HUES48 (cell line): ENCODE data around the gene PRR33.

Experiments used
- H3K27ac ChIP-seq: one replicate; pipeline ENCODE4 v1.7.0; 2013; ENCODE audit warnings: low read depth, low read length, inconsistent platforms
- H3K27me3 ChIP-seq: 2 replicates; pipeline ENCODE4 v1.6.1; 2013; ENCODE audit warnings: mild to moderate bottlenecking, low read length; ENCODE audit not compliant: control insufficient read depth, insufficient read depth
- H3K36me3 ChIP-seq: 2 replicates; pipeline ENCODE4 v1.6.1; 2013; ENCODE audit warnings: low read length; ENCODE audit not compliant: control insufficient read depth, insufficient read depth
- H3K4me1 ChIP-seq: 2 replicates; pipeline ENCODE4 v1.6.1; 2013; ENCODE audit warnings: mild to moderate bottlenecking, low read length; ENCODE audit not compliant: control insufficient read depth, insufficient read depth
- H3K4me3 ChIP-seq: 2 replicates; pipeline ENCODE4 v1.5.1; 2013; ENCODE audit warnings: mild to moderate bottlenecking, low read depth, low read length
- H3K9ac ChIP-seq: 2 replicates; pipeline ENCODE4 v1.6.1; 2013; ENCODE audit warnings: mild to moderate bottlenecking, low read depth, low read length, moderate library complexity
- H3K9me3 ChIP-seq: 2 replicates; pipeline ENCODE4 v1.6.1; 2013; ENCODE audit warnings: low read length; ENCODE audit not compliant: control insufficient read depth, insufficient read depth

The PRR33 gene

GRCh38 chr11:1927026-1927847 is 35.5 kb upstream of the PRR33 start:
- H3K27ac ChIP-seq, result no peak overlapping the region
- H3K9ac ChIP-seq, result no peak overlapping the region
- H3K27me3 ChIP-seq, result no peaks in the 10 kb centered on the region
- no peaks in the 10 kb centered on the region for H3K36me3 ChIP-seq
- no peaks in the 10 kb centered on the region for H3K4me1 ChIP-seq
- H3K9me3 ChIP-seq, result no peaks in the 10 kb centered on the region
- H3K4me3 ChIP-seq, result no peak overlapping the region

GRCh38 chr11:1926156-1927025 is 34.7 kb upstream of the PRR33 start:
- Histone ChIP-seq H3K9ac (no peak overlapping the region), H3K9me3 (no peaks in the 10 kb centered on the region), H3K36me3 (no peaks in the 10 kb centered on the region), H3K27me3 (no peaks in the 10 kb centered on the region), H3K4me3 (no peak overlapping the region), H3K27ac (no peak overlapping the region), H3K4me1 (no peaks in the 10 kb centered on the region)

- H3K4me1 ChIP-seq, result no peaks in the 10 kb centered on the region
- H3K27me3 ChIP-seq, result no peaks in the 10 kb centered on the region
- H3K9ac ChIP-seq, result no peak overlapping the region
- no peaks in the 10 kb centered on the region for H3K36me3 ChIP-seq
- H3K9me3 ChIP-seq, result no peaks in the 10 kb centered on the region
- no peak overlapping the region for H3K4me3 ChIP-seq
- no peak overlapping the region for H3K27ac ChIP-seq
Measured at GRCh38 chr11:1925373-1926155, 33.9 kb upstream of the PRR33 start.

- no peaks in the 10 kb centered on the region for H3K4me1 ChIP-seq
- no peak overlapping the region for H3K4me3 ChIP-seq
- H3K9me3 ChIP-seq, result no peaks in the 10 kb centered on the region
- H3K27me3 ChIP-seq, result no peaks in the 10 kb centered on the region
- no peaks in the 10 kb centered on the region for H3K36me3 ChIP-seq
- no peak overlapping the region for H3K27ac ChIP-seq
- no peak overlapping the region for H3K9ac ChIP-seq
Measured at GRCh38 chr11:1924646-1925372, 33.1 kb upstream of the PRR33 start.

GRCh38 chr11:1924181-1924580 is 32.5 kb upstream of the PRR33 start:
- Histone ChIP-seq H3K36me3 (no peaks in the 10 kb centered on the region), H3K4me3 (no peak overlapping the region), H3K27me3 (no peaks in the 10 kb centered on the region), H3K9me3 (no peaks in the 10 kb centered on the region), H3K27ac (no peak overlapping the region), H3K9ac (no peak overlapping the region), H3K4me1 (no peaks in the 10 kb centered on the region)

- H3K4me3 ChIP-seq, result no peak overlapping the region
- H3K27ac ChIP-seq, result no peak overlapping the region
- no peaks in the 10 kb centered on the region for H3K4me1 ChIP-seq
- no peak overlapping the region for H3K9ac ChIP-seq
- no peaks in the 10 kb centered on the region for H3K9me3 ChIP-seq
- H3K36me3 ChIP-seq, result no peaks in the 10 kb centered on the region
- no peaks in the 10 kb centered on the region for H3K27me3 ChIP-seq
Measured at GRCh38 chr11:1923201-1923956, 31.7 kb upstream of the PRR33 start.

GRCh38 chr11:1922481-1923081 is 30.9 kb upstream of the PRR33 start:
- no peak overlapping the region for H3K9ac ChIP-seq
- no peaks in the 10 kb centered on the region for H3K27me3 ChIP-seq

GRCh38 chr11:1921574-1922141 is 30.0 kb upstream of the PRR33 start:
- no peaks in the 10 kb centered on the region for H3K27me3 ChIP-seq
- no peak overlapping the region for H3K4me3 ChIP-seq
- H3K36me3 ChIP-seq, result no peaks in the 10 kb centered on the region
- no peaks in the 10 kb centered on the region for H3K9me3 ChIP-seq
- no peaks in the 10 kb centered on the region; the same call in 1 of the 2 replicates for H3K4me1 ChIP-seq
- no peak overlapping the region for H3K27ac ChIP-seq
- no peak overlapping the region for H3K9ac ChIP-seq

More at GRCh38 chr11:1922481-1923081, 30.9 kb upstream of the PRR33 start:
- H3K9me3 ChIP-seq, result no peaks in the 10 kb centered on the region
- no peak overlapping the region for H3K4me3 ChIP-seq
- H3K27ac ChIP-seq, result no peak overlapping the region
- H3K4me1 ChIP-seq, result no peaks in the 10 kb centered on the region
- H3K36me3 ChIP-seq, result no peaks in the 10 kb centered on the region

- no peak overlapping the region for H3K9ac ChIP-seq
- no peak overlapping the region for H3K4me3 ChIP-seq
- no peaks in the 10 kb centered on the region for H3K36me3 ChIP-seq
- no peaks in the 10 kb centered on the region for H3K9me3 ChIP-seq
- no peaks in the 10 kb centered on the region; the same call in 1 of the 2 replicates for H3K4me1 ChIP-seq
- H3K27ac ChIP-seq, result no peak overlapping the region
- H3K27me3 ChIP-seq, result no peaks in the 10 kb centered on the region
Measured at GRCh38 chr11:1920909-1921573, 29.3 kb upstream of the PRR33 start.
